GM12865 (cell line): ENCODE results near the gene ADGRD1.

Experiments
- DNase-seq: peaks from one replicate; pipeline ENCODE4 v3.0.0; 2010; ENCODE audit warnings: low read depth
- H3K4me3 ChIP-seq: 2 replicates; pipeline ENCODE4 v1.5.1; 2011; ENCODE audit warnings: mild to moderate bottlenecking, low read depth, low read length, control low read depth
- TF ChIP-seq, protein P1 (sequence below): IDR thresholded peaks from 2 replicates; pipeline ENCODE4 v1.5.1; 2011; ENCODE audit warnings: low read length, control low read depth, low read depth, inconsistent platforms; ENCODE audit not compliant: insufficient read depth; ENCODE audit errors: missing control alignments

ADGRD1 gene

DNA sequence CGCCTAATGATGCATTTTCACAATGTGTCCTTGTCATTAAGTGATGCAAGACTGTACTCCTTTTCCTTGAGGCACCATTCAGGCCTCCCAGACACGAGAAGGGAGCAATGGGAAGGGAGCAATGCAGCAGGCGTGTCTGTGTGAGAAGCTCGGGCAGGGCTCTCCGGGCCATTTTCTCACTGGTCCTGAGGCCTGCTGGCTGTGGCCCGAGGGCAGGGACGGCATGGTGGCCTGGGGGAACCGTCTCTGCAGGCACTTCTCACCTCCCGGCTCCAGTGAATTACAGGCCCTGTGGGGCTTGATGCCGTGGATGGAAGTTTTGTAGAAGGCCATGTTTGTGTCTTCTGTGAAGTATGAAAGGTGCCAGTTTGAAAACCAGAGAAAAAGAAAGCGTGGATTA, 71.0 kb downstream of the ADGRD1 start:
- TF ChIP-seq, protein P1, sequence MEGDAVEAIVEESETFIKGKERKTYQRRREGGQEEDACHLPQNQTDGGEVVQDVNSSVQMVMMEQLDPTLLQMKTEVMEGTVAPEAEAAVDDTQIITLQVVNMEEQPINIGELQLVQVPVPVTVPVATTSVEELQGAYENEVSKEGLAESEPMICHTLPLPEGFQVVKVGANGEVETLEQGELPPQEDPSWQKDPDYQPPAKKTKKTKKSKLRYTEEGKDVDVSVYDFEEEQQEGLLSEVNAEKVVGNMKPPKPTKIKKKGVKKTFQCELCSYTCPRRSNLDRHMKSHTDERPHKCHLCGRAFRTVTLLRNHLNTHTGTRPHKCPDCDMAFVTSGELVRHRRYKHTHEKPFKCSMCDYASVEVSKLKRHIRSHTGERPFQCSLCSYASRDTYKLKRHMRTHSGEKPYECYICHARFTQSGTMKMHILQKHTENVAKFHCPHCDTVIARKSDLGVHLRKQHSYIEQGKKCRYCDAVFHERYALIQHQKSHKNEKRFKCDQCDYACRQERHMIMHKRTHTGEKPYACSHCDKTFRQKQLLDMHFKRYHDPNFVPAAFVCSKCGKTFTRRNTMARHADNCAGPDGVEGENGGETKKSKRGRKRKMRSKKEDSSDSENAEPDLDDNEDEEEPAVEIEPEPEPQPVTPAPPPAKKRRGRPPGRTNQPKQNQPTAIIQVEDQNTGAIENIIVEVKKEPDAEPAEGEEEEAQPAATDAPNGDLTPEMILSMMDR: no peak
- H3K4me3 ChIP-seq: no peak overlapping the region
- DNase-seq: no peak

DNA sequence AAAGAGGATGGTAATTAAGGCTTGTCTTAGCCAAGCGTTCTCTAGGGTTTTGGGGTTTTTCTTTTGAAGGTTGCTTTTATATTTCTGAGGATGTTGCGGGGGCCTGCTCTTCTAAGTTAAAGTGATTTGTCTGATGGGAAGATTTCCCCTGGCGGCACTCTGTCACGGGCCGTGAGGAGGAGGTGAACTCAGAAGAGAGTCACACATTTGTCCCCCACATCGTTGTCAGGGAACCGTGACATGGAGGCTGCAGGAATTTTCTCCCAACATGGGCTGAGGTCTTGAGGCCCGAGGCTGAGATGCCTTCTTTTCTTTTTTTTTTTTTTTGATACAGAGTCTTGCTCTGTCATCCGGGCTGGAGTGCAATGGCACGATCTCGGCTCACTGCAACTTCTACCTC, 71.5 kb downstream of the ADGRD1 start:
- TF ChIP-seq, protein P1: no peak
- H3K4me3 ChIP-seq: no peak overlapping the region
- DNase-seq: no peak

DNA sequence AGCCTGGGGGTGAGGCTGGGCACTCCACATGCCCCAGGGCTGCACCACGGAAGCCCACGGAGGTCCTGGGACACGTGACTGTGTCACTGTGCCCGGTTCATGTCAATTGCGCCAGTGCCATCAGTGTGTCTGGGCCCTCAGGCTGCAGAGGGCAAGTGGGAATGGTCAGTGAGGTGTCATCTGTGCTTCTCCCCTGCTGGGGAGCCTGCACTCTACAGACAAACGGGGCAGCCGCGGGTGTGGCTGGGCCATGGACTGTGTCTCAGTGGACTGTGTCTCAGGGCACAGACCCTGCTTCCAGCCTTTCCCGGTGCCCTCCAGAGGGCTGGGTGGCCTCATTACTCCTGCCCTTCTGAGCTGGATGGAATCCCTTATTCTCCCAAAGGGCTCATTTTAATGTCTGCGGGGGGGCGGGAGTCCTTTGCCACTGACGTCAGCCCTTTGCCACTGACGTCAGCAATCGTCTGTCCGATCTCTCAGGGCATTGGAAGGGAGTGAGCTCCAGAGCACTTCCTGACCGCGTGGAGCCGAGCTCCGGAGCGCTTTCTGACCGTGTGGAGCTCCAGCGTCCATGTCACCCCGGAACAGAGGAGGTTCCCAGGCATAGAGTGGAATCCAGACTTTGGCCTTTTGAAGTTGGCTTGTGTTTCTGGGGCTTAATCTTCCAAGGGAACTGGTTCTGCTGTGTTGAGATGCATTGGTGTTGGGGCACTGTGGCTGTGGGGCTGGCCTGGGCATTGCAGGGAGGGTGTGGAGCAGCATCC, 72.4 kb downstream of the ADGRD1 start:
- TF ChIP-seq, protein P1: no peak
- no peak for DNase-seq
- H3K4me3 ChIP-seq: no peak overlapping the region

DNA sequence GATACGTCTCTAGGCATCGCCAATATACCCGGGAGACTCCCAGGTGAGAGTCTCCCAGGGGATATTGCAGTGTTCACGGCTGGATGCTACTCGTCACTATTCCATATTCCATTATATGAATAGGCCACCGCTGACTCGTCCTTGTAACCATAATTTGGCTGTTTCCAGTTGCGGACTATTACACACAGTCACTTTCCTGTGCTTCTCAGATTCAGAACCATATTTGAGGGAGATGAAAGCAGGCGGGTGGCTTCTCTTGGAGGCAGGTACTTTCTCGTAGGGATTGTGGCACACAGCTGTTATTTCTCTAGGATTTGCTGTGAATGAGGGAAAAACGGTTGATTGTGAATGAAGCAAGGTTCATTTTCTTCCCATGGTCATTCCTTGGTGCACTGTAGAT, 73.0 kb downstream of the ADGRD1 start:
- DNase-seq: no peak
- TF ChIP-seq, protein P1: no peak
- H3K4me3 ChIP-seq: no peak overlapping the region

DNA sequence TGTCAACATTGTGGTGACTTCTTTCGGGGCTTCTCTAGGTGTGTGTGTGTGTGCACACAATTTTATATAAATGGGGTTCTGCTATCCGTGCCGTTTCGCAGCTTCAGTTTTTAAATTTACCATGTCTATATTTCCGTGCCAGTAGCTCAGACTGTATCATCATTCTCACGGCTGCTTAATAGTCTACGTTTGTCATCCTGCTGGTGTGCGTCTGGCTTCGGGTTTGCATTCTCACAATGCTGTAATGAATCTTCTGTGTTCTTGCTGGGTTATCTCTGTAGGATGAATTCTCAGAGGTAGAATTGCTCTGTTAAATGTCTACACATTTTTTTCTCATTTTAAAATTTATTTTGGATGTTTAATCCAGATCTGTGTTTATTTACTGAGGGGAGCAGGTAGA, 73.6 kb downstream of the ADGRD1 start:
- TF ChIP-seq, protein P1: no peak
- DNase-seq: no peak
- no peak overlapping the region for H3K4me3 ChIP-seq

DNA sequence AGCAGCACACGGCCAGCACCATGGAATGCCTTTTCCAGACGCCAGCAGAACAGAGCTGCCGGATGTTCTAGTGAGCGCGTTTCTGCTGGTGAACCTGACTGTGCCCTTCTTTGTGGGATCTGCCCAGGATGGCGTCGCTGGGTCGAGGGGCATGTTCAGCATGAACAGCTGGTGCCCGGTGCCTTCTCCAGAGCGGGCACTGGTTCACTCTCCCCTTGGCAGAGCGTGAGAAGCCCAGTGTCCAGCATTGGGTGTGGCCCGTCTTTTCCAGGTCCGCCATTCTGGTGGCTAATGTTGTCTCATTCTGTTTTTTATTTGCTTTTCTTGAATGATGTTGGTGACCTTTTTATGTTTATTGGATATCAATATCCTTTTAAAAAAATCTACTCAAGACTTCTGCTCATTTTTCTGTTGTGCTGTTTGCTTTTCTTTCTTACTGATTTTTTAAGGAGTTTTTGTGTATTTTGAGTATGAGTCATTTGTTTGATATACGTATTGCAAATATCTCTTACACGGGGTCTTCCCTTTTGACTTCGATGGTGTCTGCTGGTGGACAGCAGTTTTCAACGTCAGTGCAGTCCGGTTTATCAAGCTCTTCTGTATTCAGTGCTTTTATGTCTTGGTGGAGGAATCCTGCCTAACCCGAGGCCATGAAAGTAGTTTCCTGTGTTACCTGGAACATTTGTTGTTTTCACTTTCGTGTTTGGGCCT, 74.3 kb downstream of the ADGRD1 start:
- TF ChIP-seq, protein P1: no peak
- H3K4me3 ChIP-seq: no peak overlapping the region
- DNase-seq: no peak
